ENCODE measurements around the gene NCAM2.

Gene NCAM2

GRCh38 chr21:21468003-21468402 is 469.8 kb downstream of the NCAM2 start:
- Histone ChIP-seq H3K27ac (ENCODE audit: extremely low read depth, low read depth, low read length) (no peak overlapping the region), H3K4me1 (ENCODE audit: control insufficient read depth, insufficient read depth, low read length) (no peaks in the 10 kb centered on the region), H3K4me3 (ENCODE audit: low read depth, low read length) (no peak overlapping the region), H3K9me3 (ENCODE audit: control insufficient read depth, insufficient read depth, low read depth, low read length) (no peaks in the 10 kb centered on the region), H3K36me3 (ENCODE audit: control insufficient read depth in 2 of 2, insufficient read depth in 1 of 2, low read length in 2 of 2) (no peaks in the 10 kb centered on the region)
- TF ChIP-seq ZNF354C (tag by site-specific recombination; IDR thresholded peaks at IDR 0.05; ENCODE audit: borderline replicate concordance, low read depth) (no peak), ZNF335 (tag by site-specific recombination; conservative IDR thresholded peaks at IDR 0.05) (no peak), ZNF449 (tag by site-specific recombination; IDR thresholded peaks at IDR 0.05) (no peak), ZSCAN23 (tag by site-specific recombination; IDR thresholded peaks at IDR 0.05) (no peak), ZNF585B (tag by site-specific recombination; IDR thresholded peaks at IDR 0.05) (no peak), BCL11A (tag by site-specific recombination; IDR thresholded peaks at IDR 0.05; ENCODE audit: low read depth) (no peak), ZNF561 (tag by site-specific recombination; IDR thresholded peaks at IDR 0.05; ENCODE audit: borderline replicate concordance) (no peak), ZNF530 (tag by site-specific recombination; IDR thresholded peaks at IDR 0.05; ENCODE audit: low read depth) (no peak), ZNF558 (tag by site-specific recombination; IDR thresholded peaks at IDR 0.05) (no peak), SP7 (tag by site-specific recombination; IDR thresholded peaks at IDR 0.05) (no peak), ZNF10 (tag by site-specific recombination; IDR thresholded peaks at IDR 0.05) (no peak), HOXA7 (CRISPR knock-in tag; IDR thresholded peaks at IDR 0.05; ENCODE audit: borderline replicate concordance) (no peak), ZNF791 (tag by site-specific recombination; IDR thresholded peaks at IDR 0.05) (no peak), ZNF513 (tag by site-specific recombination; IDR thresholded peaks at IDR 0.05) (no peak), KLF9 (tag by site-specific recombination; IDR thresholded peaks at IDR 0.05; ENCODE audit: low read depth) (no peak), KLF16 (tag by site-specific recombination; IDR thresholded peaks at IDR 0.05) (no peak), ZNF114 (tag by site-specific recombination; IDR thresholded peaks at IDR 0.05) (no peak)
- TF ChIP-seq, protein P1, sequence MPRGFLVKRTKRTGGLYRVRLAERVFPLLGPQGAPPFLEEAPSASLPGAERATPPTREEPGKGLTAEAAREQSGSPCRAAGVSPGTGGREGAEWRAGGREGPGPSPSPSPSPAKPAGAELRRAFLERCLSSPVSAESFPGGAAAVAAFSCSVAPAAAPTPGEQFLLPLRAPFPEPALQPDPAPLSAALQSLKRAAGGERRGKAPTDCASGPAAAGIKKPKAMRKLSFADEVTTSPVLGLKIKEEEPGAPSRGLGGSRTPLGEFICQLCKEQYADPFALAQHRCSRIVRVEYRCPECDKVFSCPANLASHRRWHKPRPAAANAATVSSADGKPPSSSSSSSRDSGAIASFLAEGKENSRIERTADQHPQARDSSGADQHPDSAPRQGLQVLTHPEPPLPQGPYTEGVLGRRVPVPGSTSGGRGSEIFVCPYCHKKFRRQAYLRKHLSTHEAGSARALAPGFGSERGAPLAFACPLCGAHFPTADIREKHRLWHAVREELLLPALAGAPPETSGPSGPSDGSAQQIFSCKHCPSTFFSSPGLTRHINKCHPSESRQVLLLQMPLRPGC (tag by site-specific recombination; IDR thresholded peaks at IDR 0.05) = no peak
- TF ChIP-seq, protein P2, sequence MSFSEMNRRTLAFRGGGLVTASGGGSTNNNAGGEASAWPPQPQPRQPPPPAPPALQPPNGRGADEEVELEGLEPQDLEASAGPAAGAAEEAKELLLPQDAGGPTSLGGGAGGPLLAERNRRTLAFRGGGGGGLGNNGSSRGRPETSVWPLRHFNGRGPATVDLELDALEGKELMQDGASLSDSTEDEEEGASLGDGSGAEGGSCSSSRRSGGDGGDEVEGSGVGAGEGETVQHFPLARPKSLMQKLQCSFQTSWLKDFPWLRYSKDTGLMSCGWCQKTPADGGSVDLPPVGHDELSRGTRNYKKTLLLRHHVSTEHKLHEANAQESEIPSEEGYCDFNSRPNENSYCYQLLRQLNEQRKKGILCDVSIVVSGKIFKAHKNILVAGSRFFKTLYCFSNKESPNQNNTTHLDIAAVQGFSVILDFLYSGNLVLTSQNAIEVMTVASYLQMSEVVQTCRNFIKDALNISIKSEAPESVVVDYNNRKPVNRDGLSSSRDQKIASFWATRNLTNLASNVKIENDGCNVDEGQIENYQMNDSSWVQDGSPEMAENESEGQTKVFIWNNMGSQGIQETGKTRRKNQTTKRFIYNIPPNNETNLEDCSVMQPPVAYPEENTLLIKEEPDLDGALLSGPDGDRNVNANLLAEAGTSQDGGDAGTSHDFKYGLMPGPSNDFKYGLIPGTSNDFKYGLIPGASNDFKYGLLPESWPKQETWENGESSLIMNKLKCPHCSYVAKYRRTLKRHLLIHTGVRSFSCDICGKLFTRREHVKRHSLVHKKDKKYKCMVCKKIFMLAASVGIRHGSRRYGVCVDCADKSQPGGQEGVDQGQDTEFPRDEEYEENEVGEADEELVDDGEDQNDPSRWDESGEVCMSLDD (tag by site-specific recombination; IDR thresholded peaks at IDR 0.05) = no peak
- TF ChIP-seq, protein P3, sequence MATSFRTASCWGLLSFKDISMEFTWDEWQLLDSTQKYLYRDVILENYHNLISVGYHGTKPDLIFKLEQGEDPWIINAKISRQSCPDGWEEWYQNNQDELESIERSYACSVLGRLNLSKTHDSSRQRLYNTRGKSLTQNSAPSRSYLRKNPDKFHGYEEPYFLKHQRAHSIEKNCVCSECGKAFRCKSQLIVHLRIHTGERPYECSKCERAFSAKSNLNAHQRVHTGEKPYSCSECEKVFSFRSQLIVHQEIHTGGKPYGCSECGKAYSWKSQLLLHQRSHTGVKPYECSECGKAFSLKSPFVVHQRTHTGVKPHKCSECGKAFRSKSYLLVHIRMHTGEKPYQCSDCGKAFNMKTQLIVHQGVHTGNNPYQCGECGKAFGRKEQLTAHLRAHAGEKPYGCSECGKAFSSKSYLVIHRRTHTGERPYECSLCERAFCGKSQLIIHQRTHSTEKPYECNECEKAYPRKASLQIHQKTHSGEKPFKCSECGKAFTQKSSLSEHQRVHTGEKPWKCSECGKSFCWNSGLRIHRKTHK (tag by site-specific recombination; IDR thresholded peaks at IDR 0.05) = no peak
- ChIA-PET POLR2A (no interaction called here), CTCF (no interaction called here)
